Smooth muscle cell of the brain vasculature (primary cell): ENCODE measurements around the gene KCNG1.
"Not testable (repeated sequence)": the region's sequence is repeated elsewhere in the genome, so short reads cannot be mapped to it uniquely, and the experiment has no call there.

Experiments used
- DNase-seq: peaks from one replicate; pipeline ENCODE4 v3.0.0-alpha.2; 2012; ENCODE audit warnings: low read depth, low spot score

KCNG1 gene, protein sequence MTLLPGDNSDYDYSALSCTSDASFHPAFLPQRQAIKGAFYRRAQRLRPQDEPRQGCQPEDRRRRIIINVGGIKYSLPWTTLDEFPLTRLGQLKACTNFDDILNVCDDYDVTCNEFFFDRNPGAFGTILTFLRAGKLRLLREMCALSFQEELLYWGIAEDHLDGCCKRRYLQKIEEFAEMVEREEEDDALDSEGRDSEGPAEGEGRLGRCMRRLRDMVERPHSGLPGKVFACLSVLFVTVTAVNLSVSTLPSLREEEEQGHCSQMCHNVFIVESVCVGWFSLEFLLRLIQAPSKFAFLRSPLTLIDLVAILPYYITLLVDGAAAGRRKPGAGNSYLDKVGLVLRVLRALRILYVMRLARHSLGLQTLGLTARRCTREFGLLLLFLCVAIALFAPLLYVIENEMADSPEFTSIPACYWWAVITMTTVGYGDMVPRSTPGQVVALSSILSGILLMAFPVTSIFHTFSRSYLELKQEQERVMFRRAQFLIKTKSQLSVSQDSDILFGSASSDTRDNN

DNA sequence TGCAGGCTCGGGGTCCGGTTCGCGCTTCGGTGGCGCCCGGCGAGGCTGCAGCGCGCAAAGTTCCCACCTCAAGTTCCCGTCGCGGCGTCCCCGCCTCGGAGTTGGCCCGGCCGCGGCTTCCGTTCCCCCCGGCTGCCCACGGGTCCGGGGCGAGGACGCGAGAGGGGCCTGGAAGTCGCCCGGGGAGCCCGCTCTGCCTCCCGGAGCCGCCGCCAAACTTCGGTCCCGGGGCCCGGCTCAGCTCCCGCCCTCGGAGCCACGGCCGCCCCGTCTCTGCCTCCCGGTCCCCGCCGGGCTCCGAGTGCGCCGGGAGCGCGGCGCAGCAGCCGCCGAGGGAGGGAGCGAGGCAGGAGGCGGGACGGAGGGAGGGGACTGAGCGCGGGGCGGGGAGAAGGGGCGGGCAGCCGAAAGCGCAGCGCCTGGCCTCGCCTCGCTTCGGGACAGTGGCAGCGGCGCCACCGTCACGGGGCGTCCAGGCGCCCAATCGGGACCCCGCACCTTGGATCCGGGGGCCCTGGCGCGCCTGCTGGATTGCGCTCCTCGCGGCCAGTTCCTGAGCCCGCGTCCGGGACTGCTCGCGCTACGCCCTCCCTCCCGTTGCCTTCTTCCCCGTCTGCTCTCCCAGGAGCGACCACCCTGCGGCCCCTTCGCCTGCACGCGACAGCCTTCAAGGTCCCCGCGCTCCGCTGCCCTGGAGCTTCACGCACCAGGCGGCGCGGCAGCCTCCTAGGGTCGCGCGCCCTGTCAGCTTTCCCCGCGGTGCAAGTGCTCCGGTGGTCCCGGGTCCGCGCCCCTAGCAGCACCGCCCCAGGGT, at the start of gene KCNG1:
Gene KCNG1, minus strand, starts transcription at position 305 of the 814 bp plus-strand sequence. CDS start 12,769 bp downstream, outside the sequence.
- DNase-seq = no peak

DNA sequence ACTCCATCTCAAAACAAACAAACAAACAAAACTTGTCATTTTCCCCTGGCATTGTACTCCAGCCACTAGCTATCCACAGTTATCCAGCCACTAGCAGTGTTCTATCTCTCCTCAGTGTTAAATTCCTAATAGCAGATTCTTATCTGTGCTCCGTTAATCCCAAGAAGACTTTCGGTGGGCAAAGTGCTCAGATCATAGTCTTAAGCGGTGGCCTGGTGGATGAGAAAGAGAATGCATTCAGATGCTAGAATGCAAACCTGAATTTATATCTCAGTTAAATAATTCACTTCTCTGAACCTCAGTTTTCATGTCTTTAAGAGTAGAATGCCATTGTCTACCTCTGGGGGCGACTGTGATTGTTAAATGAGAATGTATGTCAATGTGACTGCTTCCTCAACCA, 47.7 kb upstream of the KCNG1 start:
- DNase-seq = no peak

DNA sequence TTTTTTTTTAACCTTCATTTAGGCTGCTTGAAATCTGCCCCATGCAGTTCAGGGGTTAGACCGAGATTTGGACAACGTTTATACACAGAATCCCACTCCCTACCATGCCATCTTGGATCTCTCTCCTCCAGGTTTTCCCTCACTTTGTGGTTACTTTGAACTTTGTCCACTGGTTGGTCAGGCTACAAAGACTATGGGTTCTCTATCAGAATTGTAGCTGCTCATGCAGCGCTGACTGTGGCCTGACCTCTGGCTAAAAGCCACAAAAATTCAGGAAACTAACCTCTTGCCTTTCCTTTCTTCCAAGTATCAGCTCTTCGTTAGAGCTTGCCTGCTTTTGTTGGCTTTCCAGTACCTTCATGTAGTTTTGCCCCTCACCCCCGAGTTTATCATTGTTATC, 44.9 kb upstream of the KCNG1 start:
- no peak for DNase-seq

DNA sequence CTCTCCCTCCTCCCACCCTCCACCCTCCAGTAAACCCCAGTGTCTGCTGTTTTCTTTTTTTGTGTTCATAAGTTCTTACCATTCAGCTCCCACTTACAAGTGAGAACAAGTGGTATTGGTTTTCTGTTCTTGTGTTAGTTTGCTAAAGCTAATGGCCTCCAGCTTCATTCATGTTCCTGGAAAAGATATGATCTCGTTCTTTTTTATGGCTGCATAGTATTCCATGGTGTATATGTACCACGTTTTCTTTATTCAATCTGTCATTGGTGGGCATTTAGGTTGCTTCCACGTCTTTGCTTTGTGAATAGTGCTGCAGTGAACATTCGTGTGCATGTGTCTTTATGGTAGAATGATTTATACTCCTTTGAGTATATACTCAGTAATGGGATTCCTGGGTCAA, 42.7 kb upstream of the KCNG1 start:
- DNase-seq = no peak

- no peak for DNase-seq
Observed at GRCh38 chr20:51064137-51064536, 41.2 kb upstream of the KCNG1 start.

DNA sequence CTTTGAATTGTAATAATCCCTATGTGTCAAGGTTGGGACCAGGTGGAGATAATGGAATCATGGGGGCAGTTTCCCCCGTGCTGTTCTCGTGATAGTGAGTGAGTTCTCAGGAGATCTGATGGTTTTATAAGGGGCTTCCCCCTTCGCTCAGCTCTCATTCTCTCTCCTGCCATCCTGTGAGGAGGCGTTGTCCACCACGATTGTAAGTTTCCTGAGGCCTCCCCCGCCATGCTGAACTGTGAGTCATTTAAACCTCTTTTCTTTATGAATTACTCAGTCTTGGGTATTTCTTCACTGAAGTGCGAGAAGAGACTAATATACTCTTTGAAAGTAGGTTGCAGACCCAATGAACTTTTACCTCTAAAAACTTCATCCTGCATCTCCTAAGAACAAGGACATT, 39.2 kb upstream of the KCNG1 start:
- no peak for DNase-seq

GRCh38 chr20:51061418-51062045, 38.6 kb upstream of the KCNG1 start:
- no peak for DNase-seq

DNA sequence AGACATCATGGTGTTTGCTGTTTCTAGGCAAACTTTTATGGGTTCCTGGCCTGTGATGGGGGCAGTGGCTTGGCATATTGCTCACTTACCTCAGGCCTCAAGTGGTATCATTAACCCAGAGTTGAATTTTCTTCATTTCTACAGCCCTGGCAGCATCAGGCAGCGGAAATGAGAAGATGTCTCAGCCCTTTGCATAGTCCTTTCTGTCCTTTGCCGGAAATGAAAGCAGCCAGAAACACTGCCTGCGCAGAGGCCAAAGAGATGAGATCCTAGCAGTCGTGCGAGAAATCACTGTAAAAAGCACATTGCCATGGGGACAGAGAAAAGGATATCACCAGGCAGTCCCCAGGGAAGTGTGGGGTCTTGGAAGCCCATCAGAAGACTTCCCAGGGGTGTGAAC, 37.4 kb upstream of the KCNG1 start:
- DNase-seq = no peak

DNA sequence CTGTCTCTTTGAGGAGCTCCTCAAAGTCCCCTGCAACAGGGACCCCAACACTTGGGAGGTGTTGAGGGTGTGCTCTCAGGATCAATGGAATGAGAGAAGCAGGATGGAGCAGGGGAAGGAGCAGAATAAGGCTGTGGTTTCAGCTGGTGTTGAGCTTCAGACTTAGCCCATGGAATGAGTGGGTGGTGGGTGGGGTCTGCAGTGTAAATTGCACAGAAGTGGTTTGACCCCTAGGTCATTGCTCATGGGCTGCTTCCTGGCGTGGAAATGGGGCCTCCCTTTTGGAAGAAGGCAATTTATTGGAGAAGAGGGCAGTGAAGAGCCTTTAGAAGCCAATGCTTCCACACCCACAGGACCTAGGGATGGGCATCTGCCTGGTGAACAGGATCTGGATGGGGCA, 37.0 kb upstream of the KCNG1 start:
- no peak for DNase-seq

DNA sequence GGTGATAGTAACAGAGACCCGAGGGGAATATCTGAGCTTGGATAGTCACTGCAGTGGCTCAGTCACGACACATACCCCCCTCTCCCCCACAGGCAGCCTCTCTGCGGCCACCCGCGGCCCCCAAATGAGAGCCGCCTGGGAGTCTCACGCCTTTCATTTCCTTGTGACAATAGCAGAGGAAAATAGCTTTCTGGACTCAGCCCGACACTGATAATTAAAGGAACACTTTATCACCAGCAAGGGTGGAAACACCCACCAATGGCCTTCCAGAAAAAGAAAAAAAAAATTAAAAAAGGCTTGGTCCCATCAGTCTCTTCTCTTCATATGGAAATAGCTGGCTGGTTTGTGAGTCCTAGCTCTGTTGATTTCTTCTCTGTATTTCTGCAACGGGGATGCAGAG, 35.1 kb upstream of the KCNG1 start:
- DNase-seq = no peak

DNA sequence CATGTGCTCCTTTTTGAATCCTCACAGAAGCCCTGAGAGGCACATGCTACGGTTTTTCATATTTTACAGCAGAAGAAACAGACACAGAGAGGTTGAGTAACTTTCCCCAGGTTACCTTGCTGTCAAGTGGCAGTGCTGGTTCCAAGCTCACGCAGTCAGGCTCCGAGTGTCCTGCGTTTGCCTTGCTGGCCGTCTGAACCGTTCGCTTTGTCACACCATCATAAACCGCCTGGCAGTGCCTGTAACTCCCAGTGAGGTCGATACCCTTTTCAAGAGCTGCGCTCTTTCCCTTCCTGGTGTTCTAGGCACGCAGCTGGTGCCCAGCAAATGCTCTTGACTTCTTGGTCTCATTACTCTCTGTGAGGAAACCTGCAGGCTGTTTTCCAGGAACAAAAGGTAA, 31.3 kb upstream of the KCNG1 start:
- no peak for DNase-seq

DNA sequence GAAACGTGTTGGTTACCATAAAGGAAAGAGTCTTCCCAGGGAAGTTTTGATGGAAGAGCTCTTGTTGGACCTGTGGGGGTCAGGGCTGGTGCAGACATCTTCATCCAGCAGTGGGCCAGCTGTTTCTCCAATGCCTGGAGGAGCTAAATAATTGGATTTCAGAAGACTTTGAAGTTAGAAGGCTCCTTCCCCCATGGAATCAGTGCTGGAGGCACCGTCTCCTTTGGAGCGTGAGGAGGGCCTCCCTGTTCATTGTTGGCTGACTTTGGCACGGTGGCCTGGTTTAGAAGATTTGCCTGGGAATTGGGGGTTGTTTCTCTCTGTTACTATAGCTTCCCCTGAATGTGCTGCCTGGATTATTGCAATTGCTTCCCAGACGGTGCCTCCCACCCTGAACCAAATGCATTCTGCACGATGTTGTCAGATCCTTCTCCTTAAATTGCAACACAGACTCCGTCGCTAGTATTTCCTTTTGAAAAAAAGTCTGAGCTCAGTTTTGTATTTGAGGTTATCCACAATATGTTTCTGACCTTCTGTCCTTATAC, 27.7 kb upstream of the KCNG1 start:
- no peak for DNase-seq

GRCh38 chr20:51046021-51046985, 23.4 kb upstream of the KCNG1 start:
- no peak for DNase-seq

GRCh38 chr20:51045492-51045891, 22.6 kb upstream of the KCNG1 start:
- DNase-seq = not testable (repeated sequence)

- no peak for DNase-seq
Observed at GRCh38 chr20:51044796-51045195, 21.9 kb upstream of the KCNG1 start.

DNA sequence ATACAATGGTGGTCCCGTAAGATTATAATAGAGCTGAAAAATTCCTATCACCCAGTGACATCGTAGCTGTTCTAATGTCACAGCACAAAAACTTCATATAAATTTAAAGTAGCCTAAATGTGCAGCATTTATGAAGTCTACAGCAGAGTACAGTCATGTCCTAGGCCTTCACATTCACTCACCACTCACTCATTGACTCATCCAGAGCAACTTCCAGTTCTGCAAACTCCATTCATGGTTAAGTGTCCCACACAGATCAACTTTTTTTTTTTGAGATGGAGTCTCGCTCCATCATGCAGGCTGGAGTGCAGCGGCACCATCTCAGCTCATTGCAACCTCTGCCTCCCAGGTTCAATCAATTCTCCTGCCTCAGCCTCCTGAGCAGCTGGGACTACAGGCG, 20.9 kb upstream of the KCNG1 start:
- DNase-seq = no peak

DNA sequence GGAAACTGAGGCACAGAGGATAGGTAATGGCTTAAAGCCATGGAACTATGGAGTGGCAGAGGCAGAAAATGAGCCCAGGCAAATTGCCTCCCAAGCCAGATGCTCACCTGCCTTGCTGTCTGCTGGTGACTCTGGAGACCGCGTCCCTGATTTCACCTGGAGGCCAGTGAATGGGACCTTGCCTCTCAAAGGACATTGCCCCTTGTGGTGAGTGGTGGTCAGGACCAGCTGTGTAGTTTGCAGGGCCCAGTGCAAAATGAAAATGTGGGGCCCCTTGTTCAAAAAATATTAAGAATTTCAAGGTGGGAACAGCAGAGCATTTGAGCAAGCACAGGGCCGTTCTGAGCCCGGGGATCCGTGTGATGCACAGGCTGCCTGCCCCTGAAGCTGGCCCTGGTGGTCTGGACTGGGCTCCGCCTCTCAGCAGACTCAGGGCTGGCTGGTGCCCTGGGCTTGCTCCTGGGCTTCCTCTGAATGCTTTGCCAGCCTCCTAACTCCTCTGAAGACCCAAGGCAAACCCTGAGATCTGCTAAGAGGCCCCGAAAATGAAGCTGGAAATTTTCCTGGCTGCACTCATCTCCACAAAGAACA, 19.8 kb upstream of the KCNG1 start:
- DNase-seq = no peak

DNA sequence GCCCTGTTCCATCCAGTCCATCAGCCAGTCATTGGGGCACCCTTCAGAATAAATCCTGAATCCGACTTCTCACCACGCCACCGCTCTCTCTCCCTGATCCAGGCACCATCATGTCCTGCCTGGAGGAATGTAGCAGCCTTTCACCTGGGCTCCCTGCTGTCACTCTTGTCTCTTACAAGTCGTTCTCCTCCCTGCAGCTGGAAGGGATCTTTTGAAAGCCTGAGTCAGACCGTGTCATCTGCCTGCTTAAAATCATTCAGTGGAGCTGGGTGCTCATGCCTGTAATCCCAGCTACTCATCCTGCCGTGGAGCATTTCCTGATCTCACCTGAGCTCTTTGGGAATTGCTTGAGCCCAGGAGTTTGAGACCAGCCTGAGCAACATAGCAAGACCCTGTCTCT, 19.2 kb upstream of the KCNG1 start:
- no peak for DNase-seq

GRCh38 chr20:51037532-51038115, 14.7 kb upstream of the KCNG1 start:
- DNase-seq = no peak
